Mesenchymal stem cell (in vitro differentiated cells and primary cell): ENCODE data around the gene SPTBN1.
A peak's percentile ranks its signal among the peaks of the same experiment; 100 is the strongest.

Source experiments
- DNase-seq: peaks from one replicate; pipeline ENCODE4 v3.0.0-alpha.2; 2013
- H2AFZ ChIP-seq: one replicate; pipeline ENCODE4 v1.6.1; 2013; ENCODE audit warnings: low read depth, mild to moderate bottlenecking, control low read depth, inconsistent platforms, low read length, moderate library complexity
- H2AK5ac ChIP-seq: 2 replicates; pipeline ENCODE4 v1.6.1; 2013; ENCODE audit warnings: low read length, moderate library complexity, mild to moderate bottlenecking, inconsistent platforms; ENCODE audit not compliant: severe bottlenecking
- H2BK120ac ChIP-seq: one replicate; pipeline ENCODE4 v1.6.1; 2013; ENCODE audit warnings: low read depth, mild to moderate bottlenecking, inconsistent platforms, low read length, moderate library complexity
- H2BK12ac ChIP-seq, 2 experiments: one replicate each; pipeline ENCODE4 v1.6.1; 2013; ENCODE audit warnings: inconsistent platforms in 2 of 2, low read length in 2 of 2, mild to moderate bottlenecking in 2 of 2, moderate library complexity in 2 of 2, control low read depth in 1 of 2
- H2BK15ac ChIP-seq: one replicate; pipeline ENCODE4 v1.6.1; 2013; ENCODE audit warnings: mild to moderate bottlenecking, low read depth, inconsistent platforms; ENCODE audit not compliant: poor library complexity, severe bottlenecking
- H2BK5ac ChIP-seq: 2 replicates; pipeline ENCODE4 v1.6.1; 2013; ENCODE audit warnings: low read depth, mild to moderate bottlenecking, low read length, control low read depth, inconsistent platforms; ENCODE audit not compliant: poor library complexity, severe bottlenecking
- H3K14ac ChIP-seq, 2 experiments: one replicate each; pipeline ENCODE4 v1.6.1; 2013; ENCODE audit warnings: inconsistent platforms in 2 of 2, low read length in 2 of 2, control low read depth in 1 of 2, mild to moderate bottlenecking in 1 of 2, moderate library complexity in 1 of 2
- H3K18ac ChIP-seq, 2 experiments: one replicate each; pipeline ENCODE4 v1.6.1; 2013; ENCODE audit warnings: inconsistent platforms in 2 of 2, low read length in 2 of 2, control low read depth in 1 of 2, low read depth in 1 of 2, mild to moderate bottlenecking in 1 of 2
- H3K23ac ChIP-seq, 2 experiments: one replicate each; pipeline ENCODE4 v1.6.1; 2013; ENCODE audit warnings: inconsistent platforms in 2 of 2, low read length in 2 of 2, mild to moderate bottlenecking in 2 of 2, moderate library complexity in 2 of 2, control low read depth in 1 of 2
- H3K27ac ChIP-seq: 2 replicates; pipeline ENCODE4 v1.5.1; 2013; ENCODE audit warnings: mild to moderate bottlenecking, moderate library complexity, low read length, control low read depth, inconsistent platforms; ENCODE audit not compliant: poor library complexity, severe bottlenecking
- H3K27me3 ChIP-seq, 2 experiments: 2 replicates each; pipeline versions ENCODE4 v1.6.1 to v1.7.0; 2013; ENCODE audit warnings: low read length in 2 of 2, mild to moderate bottlenecking in 2 of 2, moderate library complexity in 2 of 2, control low read depth in 1 of 2, inconsistent platforms in 1 of 2; ENCODE audit not compliant: control insufficient read depth in 1 of 2, insufficient read depth in 1 of 2
- H3K36me3 ChIP-seq, 2 experiments: 2 replicates each; pipeline versions ENCODE4 v1.6.1 to v1.7.0; 2013; ENCODE audit warnings: low read length in 2 of 2, control low read depth in 1 of 2, inconsistent platforms in 1 of 2, low read depth in 1 of 2, mild to moderate bottlenecking in 1 of 2; ENCODE audit not compliant: insufficient read depth in 2 of 2, control insufficient read depth in 1 of 2
- H3K4ac ChIP-seq, 2 experiments: one replicate each; pipeline ENCODE4 v1.6.1; 2013; ENCODE audit warnings: inconsistent platforms in 2 of 2, low read length in 2 of 2, mild to moderate bottlenecking in 2 of 2, moderate library complexity in 2 of 2, control low read depth in 1 of 2, low read depth in 1 of 2
- H3K4me1 ChIP-seq: 2 replicates; pipeline ENCODE4 v1.6.1; 2013; ENCODE audit warnings: low read depth, low read length, control low read depth; ENCODE audit not compliant: control insufficient read depth, insufficient read depth
- H3K4me2 ChIP-seq: 2 replicates; pipeline ENCODE4 v1.6.1; 2013; ENCODE audit warnings: low read length, mild to moderate bottlenecking, inconsistent platforms; ENCODE audit not compliant: poor library complexity, severe bottlenecking
- H3K4me3 ChIP-seq, 2 experiments: 2 replicates each; pipeline versions ENCODE4 v1.5.1 to v1.7.0; 2013; ENCODE audit warnings: low read length in 2 of 2, mild to moderate bottlenecking in 2 of 2, control low read depth in 1 of 2, low read depth in 1 of 2; ENCODE audit not compliant: insufficient read depth in 1 of 2
- H3K79me1 ChIP-seq: replicated peaks from 2 replicates; pipeline ENCODE4 v1.6.1; 2013; ENCODE audit warnings: mild to moderate bottlenecking, control low read depth, low read length, inconsistent platforms; ENCODE audit not compliant: poor library complexity, severe bottlenecking
- H3K9ac ChIP-seq: 2 replicates; pipeline ENCODE4 v1.7.0; 2013; ENCODE audit warnings: mild to moderate bottlenecking, low read length, moderate library complexity
- H3K9me3 ChIP-seq: 2 replicates; pipeline ENCODE4 v1.7.0; 2013; ENCODE audit warnings: mild to moderate bottlenecking, low read length; ENCODE audit not compliant: control insufficient read depth
- H4K8ac ChIP-seq: one replicate; pipeline ENCODE4 v1.6.1; 2013; ENCODE audit warnings: inconsistent platforms, mild to moderate bottlenecking, low read length, moderate library complexity
- H4K91ac ChIP-seq: one replicate; pipeline ENCODE4 v1.6.1; 2013; ENCODE audit warnings: mild to moderate bottlenecking, low read length, inconsistent platforms
- WGBS: methylation state at CpG from one replicate; pipeline ENCODE4 v1.1.7; 2013; ENCODE audit warnings: mixed read lengths; 5-methylcytosine and 5-hydroxymethylcytosine counted together

The SPTBN1 gene

GRCh38 chr2:54475285-54475684, 19.2 kb downstream of the SPTBN1 start:
- H2BK15ac ChIP-seq: no peak overlapping the region
- H3K23ac ChIP-seq: no peak overlapping the region
- H3K27ac ChIP-seq: no peak overlapping the region
- H3K4me3 ChIP-seq: no peak overlapping the region
- no peak overlapping the region for H3K9ac ChIP-seq
- H3K14ac ChIP-seq: no peak overlapping the region
- no peak overlapping the region for H3K4ac ChIP-seq
- no peaks in the 10 kb centered on the region for H3K36me3 ChIP-seq
- no peaks in the 10 kb centered on the region for H3K9me3 ChIP-seq
- peaks cover 2% of the 10 kb centered on the region for H3K79me1 ChIP-seq
- H3K18ac ChIP-seq: no peak overlapping the region
- H2BK120ac ChIP-seq: no peak overlapping the region
- H4K91ac ChIP-seq: no peak overlapping the region
- H3K4me2 ChIP-seq: no peak overlapping the region
- H4K8ac ChIP-seq: no peak overlapping the region
- peak; percentile 57 for DNase-seq
- no peak overlapping the region for H2BK5ac ChIP-seq
- H2AK5ac ChIP-seq: no peak overlapping the region
- no peak overlapping the region for H2BK12ac ChIP-seq
- no peak overlapping the region for H2AFZ ChIP-seq
- WGBS: 96% methylated on average over 2 of the region's 3 CpGs
- H3K4me1 ChIP-seq: peaks cover 9% of the 10 kb centered on the region
- H3K27me3 ChIP-seq: no peaks in the 10 kb centered on the region

- H2BK15ac ChIP-seq: no peak overlapping the region
- H2AFZ ChIP-seq: no peak overlapping the region
- no peaks in the 10 kb centered on the region for H3K9me3 ChIP-seq
- peak overlapping the region; percentile 11 to 39 for H3K18ac ChIP-seq
- no peak overlapping the region for H2BK120ac ChIP-seq
- peak overlapping the region in 1 of 2 experiments; percentile 5 for H3K4ac ChIP-seq
- peaks cover 2% of the 10 kb centered on the region for H3K79me1 ChIP-seq
- DNase-seq: no peak
- no peak overlapping the region for H2BK5ac ChIP-seq
- H3K4me2 ChIP-seq: no peak overlapping the region
- H2BK12ac ChIP-seq: peak overlapping the region in 1 of 2 experiments; percentile 63
- no peak overlapping the region for H3K4me3 ChIP-seq
- H3K14ac ChIP-seq: no peak overlapping the region
- H3K4me1 ChIP-seq: peaks cover 8% of the 10 kb centered on the region
- H3K36me3 ChIP-seq: no peaks in the 10 kb centered on the region
- H3K27me3 ChIP-seq: no peaks in the 10 kb centered on the region
- peak overlapping the region; percentile 49 for H2AK5ac ChIP-seq
- H3K27ac ChIP-seq: no peak overlapping the region
- H4K8ac ChIP-seq: no peak overlapping the region
- H3K23ac ChIP-seq: no peak overlapping the region
- no peak overlapping the region for H3K9ac ChIP-seq
- WGBS: 78% methylated on average over 5 of the region's 5 CpGs
- no peak overlapping the region for H4K91ac ChIP-seq
These were observed 19.8 kb downstream of the SPTBN1 start for GRCh38 chr2:54475919-54476318.

- Histone ChIP-seq H2BK120ac (no peak overlapping the region), H4K91ac (no peak overlapping the region), H2AK5ac (no peak overlapping the region), H3K23ac (no peak overlapping the region), H2BK15ac (no peak overlapping the region), H3K14ac (no peak overlapping the region), H3K9me3 (no peaks in the 10 kb centered on the region), H3K36me3 (no peaks in the 10 kb centered on the region), H4K8ac (no peak overlapping the region), H2BK12ac (no peak overlapping the region), H2AFZ (no peak overlapping the region), H3K4me3 (no peak overlapping the region), H2BK5ac (no peak overlapping the region), H3K18ac (no peak overlapping the region), H3K27me3 (no peaks in the 10 kb centered on the region), H3K27ac (no peak overlapping the region), H3K9ac (no peak overlapping the region), H3K4me2 (no peak overlapping the region), H3K4me1 (peaks cover 8% of the 10 kb centered on the region), H3K79me1 (peaks cover 2% of the 10 kb centered on the region), H3K4ac (no peak overlapping the region)
- DNase-seq: no peak
- 70% methylated on average over 1 of the region's 2 CpGs for WGBS
These were observed 20.7 kb downstream of the SPTBN1 start for GRCh38 chr2:54476852-54477251.

GRCh38 chr2:54477896-54478295, 21.8 kb downstream of the SPTBN1 start:
- H3K27ac ChIP-seq: no peak overlapping the region
- no peak overlapping the region for H3K23ac ChIP-seq
- no peak overlapping the region for H2BK5ac ChIP-seq
- H3K4ac ChIP-seq: no peak overlapping the region
- no peak for DNase-seq
- no peak overlapping the region for H2AFZ ChIP-seq
- no peaks in the 10 kb centered on the region for H3K27me3 ChIP-seq
- H2BK12ac ChIP-seq: peak overlapping the region in 1 of 2 experiments; percentile 42
- H4K8ac ChIP-seq: peak overlapping the region; percentile 64
- no peak overlapping the region for H3K4me3 ChIP-seq
- no peak overlapping the region for H3K14ac ChIP-seq
- H3K79me1 ChIP-seq: peaks cover 4% of the 10 kb centered on the region
- H2AK5ac ChIP-seq: no peak overlapping the region
- 95% methylated on average over 4 of the region's 4 CpGs for WGBS
- H3K36me3 ChIP-seq: no peaks in the 10 kb centered on the region
- peaks cover 9% of the 10 kb centered on the region for H3K4me1 ChIP-seq
- peak overlapping the region; percentile 28 for H4K91ac ChIP-seq
- no peak overlapping the region for H2BK120ac ChIP-seq
- no peak overlapping the region for H2BK15ac ChIP-seq
- H3K9ac ChIP-seq: no peak overlapping the region
- H3K9me3 ChIP-seq: no peaks in the 10 kb centered on the region
- H3K4me2 ChIP-seq: no peak overlapping the region
- H3K18ac ChIP-seq: peak overlapping the region in 1 of 2 experiments; percentile 71
